RWPE1 (cell line): Measurements from ENCODE around the gene SNCAIP.

Source experiments
- CTCF ChIA-PET: fragments of 350-600 bp; sonication (Branson Sonifier 250); formaldehyde crosslinking; extraction: SDS; loops from one replicate; lab custom pipeline; 2021; lab: Yijun Ruan, JAX
- POLR2A ChIA-PET: fragments of 400-600 bp; formaldehyde crosslinking; extraction: SDS; loops from one replicate; lab custom pipeline; 2020; ENCODE audit warnings: antibody characterized with exemption; ENCODE audit not compliant: low non-redundant PET; lab: Yijun Ruan, JAX
- DNase-seq: peaks from one replicate; pipeline ENCODE4 v3.0.0; 2012; ENCODE audit warnings: low spot score
- H3K27ac ChIP-seq: fragments of 450-650 bp; 2 replicates; pipeline ENCODE4 v1.5.1; 2017
- CTCF ChIP-seq: fragments of 450-650 bp; conservative IDR thresholded peaks from 2 replicates; pipeline ENCODE4 v1.5.1; 2017; ENCODE audit warnings: low read depth, mild to moderate bottlenecking

SNCAIP gene

GRCh38 chr5:122311497-122311960, 508 bp upstream of the SNCAIP start:
- no peak overlapping the region for H3K27ac ChIP-seq
- TF ChIP-seq CTCF: no peak
- ChIA-PET POLR2A (no interaction called here), CTCF (interaction anchor here (0.5 kb wide), 1 partner anchor 18 kb away, joined by 5 read pairs; no protein-coding TSS in a partner anchor)
- no peak for DNase-seq

- no peak for DNase-seq
- no peak overlapping the region for H3K27ac ChIP-seq
- ChIA-PET POLR2A (no interaction called here), CTCF (no interaction called here)
- TF ChIP-seq CTCF: no peak
Observed at GRCh38 chr5:122312591-122313406, 762 bp downstream of the SNCAIP start.

- H3K27ac ChIP-seq: no peak overlapping the region
- ChIA-PET CTCF (no interaction called here), POLR2A (no interaction called here)
- TF ChIP-seq CTCF: no peak
- DNase-seq: no peak
Observed at GRCh38 chr5:122314036-122314435, 2.0 kb downstream of the SNCAIP start.

- no peak overlapping the region for H3K27ac ChIP-seq
- ChIA-PET POLR2A (no interaction called here), CTCF (no interaction called here)
- no peak for TF ChIP-seq CTCF
- DNase-seq: no peak
Observed at GRCh38 chr5:122315521-122315920, 3.5 kb downstream of the SNCAIP start.

GRCh38 chr5:122316656-122317055, 4.6 kb downstream of the SNCAIP start:
- TF ChIP-seq CTCF: no peak
- ChIA-PET POLR2A (no interaction called here), CTCF (no interaction called here)
- no peak overlapping the region for H3K27ac ChIP-seq
- no peak for DNase-seq

- DNase-seq: no peak
- TF ChIP-seq CTCF: no peak
- CTCF ChIA-PET: no interaction called here
- POLR2A ChIA-PET: no interaction called here
- no peak overlapping the region for H3K27ac ChIP-seq
Observed at GRCh38 chr5:122319897-122320296, 7.9 kb downstream of the SNCAIP start.
